Jurkat, Clone E6-1 (cell line): Measurements from ENCODE around the gene TAGAP.
A peak's percentile ranks its signal among the peaks of the same experiment; 100 is the strongest.

ENCODE experiments used
- DNase-seq: peaks from one replicate; pipeline ENCODE4 v3.0.0-alpha.2; 2011; ENCODE audit warnings: low read depth, low spot score
- H3K4me3 ChIP-seq: 2 replicates; pipeline ENCODE4 v1.5.1; 2011; ENCODE audit warnings: mild to moderate bottlenecking, low read length, control low read depth, moderate library complexity

TAGAP gene

DNA sequence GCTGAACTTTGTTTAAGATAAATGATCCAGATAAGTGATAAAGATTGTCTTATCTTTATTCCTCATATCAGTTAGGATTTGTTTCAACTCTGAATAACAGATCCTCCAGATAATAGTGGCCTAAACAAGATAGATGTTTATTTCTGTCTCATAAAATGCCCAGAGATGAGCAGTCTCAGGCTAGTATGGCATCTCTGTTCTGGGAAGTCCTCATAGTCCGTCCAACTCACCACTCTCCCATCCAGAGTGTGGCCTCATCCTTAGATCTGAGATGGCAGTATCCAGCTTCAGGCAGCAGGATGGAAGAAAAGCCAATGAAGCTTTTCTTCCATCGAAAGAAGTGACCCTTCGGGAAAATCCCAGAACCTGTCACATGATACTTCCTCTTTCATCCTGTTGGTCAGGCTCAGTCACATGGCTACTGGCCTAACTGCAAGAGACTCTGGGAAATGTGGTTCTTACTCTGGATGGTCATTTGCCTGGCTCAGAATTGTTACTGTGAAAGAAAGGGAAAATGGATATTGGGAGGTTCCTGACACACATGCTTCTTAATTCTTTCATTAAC lies 29.4 kb upstream of the TAGAP start:
- H3K4me3 ChIP-seq: no peak overlapping the region
- DNase-seq: no peak

DNA sequence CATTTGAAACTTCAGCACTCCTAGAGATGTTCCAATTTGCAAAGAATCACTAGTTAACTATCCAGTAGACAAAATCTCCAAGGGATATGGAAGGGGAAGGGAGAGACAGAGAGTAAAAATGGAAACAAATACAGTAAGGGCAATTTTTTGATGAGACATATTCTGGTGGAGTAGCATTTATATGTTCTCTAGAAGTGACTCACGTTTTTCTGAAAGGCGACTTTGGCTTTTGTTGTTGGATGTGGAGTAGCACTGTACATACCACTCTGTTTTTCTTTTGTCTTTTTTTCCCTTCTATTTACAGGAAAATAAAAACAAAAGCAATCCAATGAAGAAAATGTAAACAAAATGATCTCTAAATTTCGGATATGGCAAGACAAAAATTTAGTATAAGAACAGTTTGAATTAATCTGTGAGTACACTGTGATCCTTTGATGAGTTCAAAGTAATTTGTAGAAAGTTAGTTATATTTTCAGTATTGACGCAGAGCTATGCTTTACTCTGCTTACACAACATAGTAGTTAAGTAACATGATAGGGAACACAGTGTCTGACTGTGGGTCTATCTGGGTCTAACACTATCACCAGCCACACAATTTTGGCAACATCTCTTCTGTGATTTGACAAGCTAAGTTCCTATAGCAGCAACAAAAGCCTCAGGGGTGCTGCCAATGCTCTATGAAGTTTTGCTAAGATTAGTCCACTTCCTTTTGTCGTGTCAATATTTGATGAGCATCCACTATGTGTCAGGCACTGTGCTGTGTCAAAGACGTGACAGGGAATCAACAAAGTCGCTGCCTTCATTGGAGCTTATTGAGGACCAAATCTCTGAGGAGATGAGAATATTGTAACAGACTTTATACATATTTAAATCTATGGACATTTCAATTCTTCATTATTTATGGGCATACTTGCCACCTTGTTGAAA lies 27.3 kb upstream of the TAGAP start:
- DNase-seq: no peak
- no peak overlapping the region for H3K4me3 ChIP-seq

DNA sequence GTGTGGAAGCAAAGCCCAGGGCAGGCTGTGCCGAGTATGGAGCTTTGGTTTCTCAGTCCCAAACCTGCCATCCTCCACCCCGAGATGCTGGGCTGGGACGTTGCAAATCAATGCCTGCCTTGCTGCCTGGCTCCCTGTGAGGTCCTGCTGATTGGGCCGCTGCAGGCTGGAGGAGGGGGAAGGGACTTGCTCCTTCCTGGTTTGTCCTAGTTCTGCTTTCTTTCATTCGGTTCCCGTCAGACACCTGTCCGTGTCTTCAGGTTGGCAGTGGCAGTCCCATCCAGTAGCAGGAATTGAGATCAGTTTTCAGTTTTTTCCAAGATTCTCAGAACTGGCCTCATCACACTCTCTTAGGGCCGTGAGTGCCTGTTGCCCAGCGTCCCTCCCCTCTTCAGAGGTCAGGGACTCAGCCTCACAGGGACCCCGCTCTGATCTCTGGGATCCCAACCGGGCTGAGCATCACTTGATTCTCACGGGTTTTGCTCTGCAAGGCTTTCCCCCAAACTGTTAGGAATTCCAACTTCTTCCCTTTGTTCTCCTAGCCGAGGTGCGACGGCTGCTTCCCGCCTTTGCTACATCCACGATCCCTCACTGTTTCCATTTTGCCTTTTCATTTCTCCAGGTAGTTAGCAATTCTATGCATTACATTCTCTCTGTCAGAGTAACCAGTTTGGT lies 24.2 kb upstream of the TAGAP start:
- H3K4me3 ChIP-seq: no peak overlapping the region
- DNase-seq: no peak

DNA sequence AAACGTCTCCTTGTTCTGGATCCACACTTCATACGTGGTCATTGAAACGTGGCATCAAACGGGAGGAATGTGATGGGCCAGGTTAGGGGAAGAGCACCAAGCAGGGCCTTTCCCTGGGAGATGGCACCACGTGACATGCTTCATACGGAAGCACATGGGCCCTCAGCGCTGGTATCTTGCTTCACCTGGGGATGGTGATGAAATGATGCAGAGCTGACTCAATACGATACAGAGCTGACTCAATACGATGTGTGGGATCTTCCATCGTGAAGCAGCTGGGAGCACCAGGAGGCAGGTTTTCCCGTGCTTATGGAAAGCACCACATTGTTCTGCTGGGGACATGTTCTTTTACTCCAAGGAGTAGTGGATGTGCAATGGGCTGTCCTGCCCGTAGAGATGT lies 22.5 kb upstream of the TAGAP start:
- no peak for DNase-seq
- H3K4me3 ChIP-seq: no peak overlapping the region

DNA sequence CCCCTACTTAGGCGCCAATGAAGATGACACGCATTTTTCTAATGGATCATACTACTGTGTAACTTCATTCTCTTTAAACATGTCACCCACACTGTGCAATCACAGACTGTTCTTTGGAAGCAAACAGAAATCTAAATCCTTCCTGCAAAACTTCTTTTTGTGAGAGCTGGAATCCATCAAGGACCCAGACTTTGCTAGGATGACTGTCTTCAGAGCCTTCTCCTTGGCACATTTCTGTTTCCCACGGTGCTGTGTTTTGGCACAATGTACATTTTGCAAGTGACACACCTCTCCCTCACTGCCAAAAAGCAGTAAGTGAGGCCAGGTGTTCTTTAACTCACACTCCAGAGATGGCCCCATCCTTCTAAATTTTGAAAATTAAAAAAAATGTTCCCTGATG lies 21.7 kb upstream of the TAGAP start:
- H3K4me3 ChIP-seq: no peak overlapping the region
- DNase-seq: no peak

DNA sequence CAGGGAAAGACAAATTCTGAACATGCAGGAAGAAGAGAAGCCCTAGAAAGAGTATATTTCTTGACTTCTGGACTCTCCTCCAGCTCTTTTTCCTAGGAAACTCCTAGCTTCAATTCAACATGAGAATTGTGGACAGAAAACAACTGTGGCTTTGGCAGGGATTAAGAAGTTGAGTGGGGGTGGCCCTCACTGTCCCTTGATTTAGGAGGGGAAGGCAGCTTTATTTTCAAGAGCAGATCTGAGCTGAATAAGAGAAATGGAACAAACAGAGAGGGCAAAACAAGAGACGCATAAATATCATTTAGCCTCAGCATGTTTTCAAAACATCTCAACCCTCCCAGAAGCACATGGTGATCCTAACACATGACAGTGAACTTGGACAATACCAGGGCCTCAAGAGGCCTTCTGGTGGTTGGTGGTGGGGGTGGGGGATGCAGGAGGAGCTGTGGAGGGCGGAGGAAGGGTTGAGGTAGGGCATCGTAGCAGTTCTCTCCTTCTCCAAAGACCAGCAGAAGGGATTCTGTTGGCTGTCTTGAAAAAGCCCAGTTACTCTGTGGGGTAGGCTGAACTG lies 21.1 kb upstream of the TAGAP start:
- DNase-seq: no peak

DNA sequence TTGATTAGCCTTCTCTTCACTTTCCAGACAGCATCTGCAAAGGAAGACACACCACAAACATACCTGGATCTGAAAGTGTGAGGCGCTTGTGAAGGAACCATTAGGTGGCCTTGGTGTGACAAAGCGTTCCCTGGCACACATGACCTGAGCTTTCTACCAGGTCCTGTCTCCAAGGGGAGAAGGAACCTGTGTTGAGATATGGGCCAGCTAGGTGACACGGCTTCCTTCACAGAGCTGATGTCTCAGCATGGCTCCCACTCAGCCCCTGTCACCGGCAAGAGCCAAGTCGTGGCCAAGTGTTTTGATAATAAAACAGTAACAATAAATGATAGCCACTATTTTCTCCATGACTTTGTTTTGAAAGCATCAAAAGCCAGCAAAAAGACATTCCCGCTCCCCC lies 20.3 kb upstream of the TAGAP start:
- no peak overlapping the region for H3K4me3 ChIP-seq
- no peak for DNase-seq

More for the DNA sequence above, 21.1 kb upstream of the TAGAP start:
- H3K4me3 ChIP-seq: no peak overlapping the region

DNA sequence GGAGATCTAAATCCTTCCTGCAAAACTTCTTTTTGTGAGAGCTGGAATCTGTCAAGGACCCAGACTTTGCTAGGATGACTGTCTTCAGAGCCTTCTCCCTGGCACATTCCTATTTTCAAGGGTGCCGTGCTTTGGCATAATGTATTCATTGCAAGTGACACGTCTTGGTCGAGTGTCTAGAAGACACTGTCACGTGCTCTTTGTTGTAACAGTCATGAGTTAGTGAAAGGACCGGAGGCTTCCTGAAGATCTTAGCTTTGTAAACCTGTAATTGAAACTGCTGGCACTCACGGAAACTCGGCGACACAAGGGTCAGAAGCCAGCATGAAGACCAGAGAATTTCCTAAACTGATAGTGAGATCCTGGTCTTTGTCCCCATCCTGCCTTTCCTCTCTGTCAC lies 19.7 kb upstream of the TAGAP start:
- no peak for DNase-seq
- no peak overlapping the region for H3K4me3 ChIP-seq

DNA sequence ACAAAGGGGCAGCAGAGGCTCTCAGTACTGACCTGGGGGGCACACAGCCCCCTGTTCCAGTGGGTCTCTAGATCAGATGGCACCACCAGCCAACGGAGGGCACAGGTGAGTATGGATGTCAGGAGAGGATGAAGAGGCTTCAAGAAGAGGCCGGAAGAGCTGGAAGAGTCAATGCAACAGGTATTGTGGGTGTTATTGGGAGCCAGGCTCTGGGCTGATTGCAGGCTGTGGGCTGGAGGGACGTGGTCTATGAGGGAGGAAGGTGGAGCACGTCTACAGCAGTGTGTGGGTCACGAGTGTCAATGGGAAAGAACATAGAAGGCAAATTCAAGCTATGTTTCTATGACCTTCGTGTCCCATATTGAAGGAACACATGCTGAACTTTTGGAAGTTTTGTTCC lies 18.8 kb upstream of the TAGAP start:
- H3K4me3 ChIP-seq: no peak overlapping the region
- no peak for DNase-seq

DNA sequence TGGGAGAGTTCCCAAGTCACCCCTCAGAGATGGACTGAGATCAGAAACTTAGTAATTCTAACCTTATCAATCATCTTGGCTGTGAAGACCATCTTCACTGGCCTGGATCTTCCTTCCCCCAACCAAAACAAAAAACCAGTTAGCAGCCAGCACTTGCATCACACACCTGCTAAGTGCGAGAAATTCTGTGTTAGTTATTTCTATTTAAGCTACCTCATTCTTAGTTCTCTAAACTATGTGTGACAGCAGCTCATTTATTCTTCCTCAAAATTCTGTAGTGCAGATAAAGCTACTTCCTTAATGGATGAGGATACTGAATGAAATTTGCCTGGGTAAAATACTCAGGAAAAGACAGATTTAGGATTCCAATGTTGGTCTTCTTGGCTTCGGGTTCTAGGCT lies 18.2 kb upstream of the TAGAP start:
- no peak for DNase-seq
- peak overlapping the region; percentile 9 for H3K4me3 ChIP-seq

DNA sequence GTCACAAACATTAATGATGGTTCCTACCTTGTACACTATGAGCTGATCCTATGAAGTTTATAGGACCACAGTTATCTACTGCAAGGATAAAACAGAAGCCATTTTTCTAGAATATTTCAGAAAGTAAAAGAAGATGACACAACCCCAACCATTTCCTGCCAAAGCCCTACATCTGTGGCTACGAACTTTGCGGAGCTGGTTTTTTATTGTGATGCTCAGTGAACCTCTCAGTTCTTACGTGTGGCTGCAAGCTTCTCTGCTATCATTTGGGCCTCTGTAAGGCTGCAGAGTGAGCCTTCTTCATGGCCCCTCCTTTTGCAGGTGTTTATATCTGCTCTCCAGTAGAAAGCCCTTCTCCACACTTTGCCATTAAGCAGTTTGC lies 17.8 kb upstream of the TAGAP start:
- DNase-seq: peak; percentile 90

DNA sequence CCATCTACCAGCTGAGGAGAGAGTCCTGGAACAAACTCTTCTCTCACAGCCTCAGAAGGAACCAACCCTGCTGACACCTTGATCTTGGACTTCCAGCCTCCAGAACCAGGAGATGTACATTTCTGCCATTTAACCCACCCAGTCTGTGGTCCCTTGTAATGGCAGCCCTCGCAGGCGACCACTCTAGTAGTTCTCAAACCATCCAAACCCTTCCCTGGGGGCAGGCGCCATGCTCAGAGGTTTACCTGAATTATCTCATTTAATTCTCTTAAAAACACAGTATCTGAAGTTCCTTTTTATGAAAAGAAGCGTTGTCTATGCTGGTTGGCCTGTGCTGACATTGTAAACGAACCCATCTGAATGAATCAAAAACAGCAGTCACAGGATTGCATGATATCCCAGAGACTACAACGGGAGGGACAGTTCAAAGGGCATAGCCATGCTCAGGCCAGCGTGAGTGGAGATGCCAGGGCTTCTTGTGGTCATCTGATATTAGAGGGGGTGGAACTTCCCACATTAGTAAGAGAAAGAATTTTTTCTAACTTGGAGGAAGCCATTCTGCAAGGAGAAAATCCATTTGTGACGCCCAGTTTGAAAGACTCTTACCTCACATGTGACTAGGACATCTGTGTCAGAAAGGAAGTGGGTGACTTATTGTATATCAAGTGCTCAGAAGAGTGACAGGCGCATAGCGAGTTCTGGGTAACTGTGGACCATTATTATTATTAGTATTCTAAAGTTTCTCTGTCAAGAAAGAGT lies 17.2 kb upstream of the TAGAP start:
- H3K4me3 ChIP-seq: no peak overlapping the region
- DNase-seq: peak; percentile 86

More for the DNA sequence above, 17.8 kb upstream of the TAGAP start:
- H3K4me3 ChIP-seq: peak overlapping the region; percentile 9

DNA sequence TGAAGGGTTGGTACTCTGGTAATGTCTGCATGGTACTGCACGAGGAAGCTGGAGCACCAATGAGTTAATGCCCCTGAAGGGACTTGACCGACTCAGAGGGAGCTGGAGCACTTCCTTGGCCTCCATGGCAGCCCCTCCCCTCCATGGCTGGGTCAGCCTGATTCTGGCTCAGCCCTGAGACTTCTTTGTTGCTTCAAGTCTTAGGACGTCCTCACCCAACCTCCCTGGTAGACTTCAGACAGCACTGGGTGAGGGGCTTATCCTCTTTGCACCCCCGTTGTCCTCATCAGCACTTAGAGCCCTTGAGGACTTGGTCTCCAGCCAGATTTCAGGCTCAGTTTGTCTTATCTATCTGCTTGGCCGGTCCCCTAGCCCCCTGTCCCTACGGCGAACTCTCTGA lies 16.4 kb upstream of the TAGAP start:
- no peak overlapping the region for H3K4me3 ChIP-seq
- no peak for DNase-seq

DNA sequence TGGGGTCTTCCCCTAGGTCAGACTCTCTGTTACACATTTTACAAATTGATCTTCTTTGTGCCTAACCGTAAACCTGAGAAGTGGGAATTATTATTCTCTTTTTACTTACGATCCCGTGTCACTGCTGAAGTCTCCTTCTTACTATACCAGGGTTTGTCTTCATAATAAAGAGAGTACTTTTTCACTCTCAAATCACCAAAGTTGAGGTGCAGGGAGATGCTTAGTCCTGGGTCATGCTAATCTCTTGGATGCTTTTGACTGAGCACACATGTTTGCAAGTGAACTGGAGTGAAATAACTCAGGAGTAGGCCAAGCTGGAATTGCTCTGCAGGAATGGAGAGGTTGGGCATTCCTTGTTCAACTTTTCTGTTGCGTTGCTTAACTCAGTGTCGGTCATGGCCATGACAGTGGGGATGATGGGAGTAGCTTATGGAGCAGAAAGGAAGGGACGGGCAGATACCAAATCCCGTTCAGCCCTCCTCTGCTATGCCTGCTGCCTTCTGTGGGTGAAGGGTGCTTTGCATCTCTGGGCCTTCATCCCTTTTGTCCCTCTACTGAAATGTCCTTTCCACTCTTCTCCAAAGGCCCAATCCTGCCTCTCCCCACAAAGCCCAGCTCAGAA lies 15.2 kb upstream of the TAGAP start:
- no peak overlapping the region for H3K4me3 ChIP-seq
- no peak for DNase-seq

DNA sequence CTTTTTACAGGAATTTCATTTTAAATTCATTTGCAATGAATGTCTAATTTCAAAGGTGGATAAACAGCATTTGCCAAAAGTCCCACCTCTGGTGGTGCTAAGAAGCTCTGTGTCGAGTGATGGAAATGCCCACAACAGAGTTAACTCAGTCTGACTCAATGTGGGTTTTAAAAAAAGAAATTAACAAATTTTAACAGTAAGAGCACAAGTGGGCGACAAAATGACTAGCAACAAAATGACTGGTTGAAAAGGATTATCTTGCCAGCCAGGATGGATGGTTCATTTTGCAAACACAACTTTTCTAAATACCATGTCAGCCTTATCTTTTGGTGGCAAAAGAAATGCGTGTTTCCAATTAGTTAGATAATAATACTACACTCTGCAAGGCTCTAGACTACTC lies 14.3 kb upstream of the TAGAP start:
- no peak for DNase-seq
- no peak overlapping the region for H3K4me3 ChIP-seq

DNA sequence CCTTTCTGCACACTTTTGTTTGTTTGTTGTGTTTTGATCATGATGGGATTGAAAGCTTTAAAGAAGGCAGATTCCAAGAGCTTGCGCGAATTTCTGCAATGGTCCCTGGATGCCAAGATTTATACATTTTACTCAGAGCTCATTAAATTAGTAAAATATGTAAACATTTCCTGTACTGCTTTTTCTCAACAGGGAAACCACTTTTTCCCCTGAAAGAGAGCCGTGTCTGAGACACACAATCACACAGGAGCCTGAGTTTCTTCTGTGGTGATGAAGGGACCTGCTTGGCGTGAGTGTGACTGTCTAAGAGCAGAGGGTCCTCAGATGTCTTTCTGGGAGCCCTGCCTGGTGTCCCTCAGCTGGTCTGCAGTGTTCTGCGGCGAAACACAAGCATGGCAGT lies 12.1 kb upstream of the TAGAP start:
- no peak for DNase-seq
- H3K4me3 ChIP-seq: no peak overlapping the region

DNA sequence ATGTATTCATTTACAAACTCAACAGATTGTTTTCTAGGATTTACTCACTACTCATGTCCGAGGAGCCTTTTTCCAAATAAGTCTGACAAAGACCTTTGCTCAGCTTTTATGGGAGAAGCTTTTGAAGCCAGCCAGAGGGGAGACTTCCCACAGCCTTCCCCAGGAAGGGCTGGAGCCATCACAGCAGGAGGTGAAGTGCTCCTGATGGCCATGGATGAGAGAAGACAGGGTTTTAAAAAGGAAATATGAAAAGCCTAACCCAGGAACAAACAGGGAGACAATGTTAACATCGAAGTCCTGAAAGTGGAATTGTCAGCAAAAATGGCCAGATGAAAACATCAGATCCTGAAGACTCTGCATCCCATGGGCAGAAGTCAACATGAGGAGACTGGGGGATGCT lies 11.6 kb upstream of the TAGAP start:
- no peak for DNase-seq
- H3K4me3 ChIP-seq: no peak overlapping the region

DNA sequence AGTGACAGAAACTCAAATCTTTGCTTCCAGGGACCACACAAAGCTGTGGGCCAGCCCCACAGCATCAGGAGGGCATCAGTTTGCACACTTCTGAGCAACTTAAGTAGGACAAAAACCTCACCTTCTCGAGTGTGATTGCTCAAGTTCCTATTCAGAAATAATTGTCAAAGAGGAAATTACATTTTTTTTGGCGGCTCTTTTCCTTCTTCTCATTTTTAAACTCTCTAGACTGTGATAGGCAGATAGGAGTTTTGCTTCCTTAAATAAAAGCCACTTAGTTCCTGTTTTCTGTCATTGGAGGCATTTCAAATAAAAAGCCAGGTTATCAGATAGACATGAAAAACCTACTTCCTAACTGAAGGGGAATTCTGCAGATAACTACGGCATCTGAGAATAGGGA lies 11.2 kb upstream of the TAGAP start:
- DNase-seq: no peak
- H3K4me3 ChIP-seq: no peak overlapping the region
